Body of pancreas (tissue), 4 donors: ENCODE measurements around the gene TTC27. TPM values are rescaled to one million over a fixed set of nuclear protein-coding genes. Genes with fewer than 3 reads are reported as not detected.

Source experiments
- ATAC-seq: fragments of 150-250 bp; one replicate; pipeline ENCODE4 v1.9.1; 2016
- DNase-seq, 4 donors: peaks; one replicate each; pipeline ENCODE4 v3.0.0-alpha.2; 2019
- H3K27ac ChIP-seq, 4 donors: fragments of 200-600 bp; sonication (generic); 1 replicate in 3 of 4; 2 replicates in 1 of 4; pipeline versions ENCODE4 v1.5.1 to v1.6.1; 2016 to 2019; ENCODE audit warnings: mild to moderate bottlenecking in 1 of 4, mixed read lengths in 1 of 4, moderate library complexity in 1 of 4
- H3K27me3 ChIP-seq, 2 donors: fragments of 200-600 bp; sonication (generic); one replicate each; pipeline ENCODE4 v1.6.0; 2016; ENCODE audit warnings: mild to moderate bottlenecking in 1 of 2
- H3K36me3 ChIP-seq, 2 donors: fragments of 200-600 bp; sonication (generic); replicated peaks in 1 of 2; 2 replicates each; pipeline ENCODE4 v1.5.1; 2016; ENCODE audit warnings: low read depth in 2 of 2; ENCODE audit not compliant: insufficient read depth in 1 of 2
- H3K4me1 ChIP-seq: fragments of 200-600 bp; sonication (generic); one replicate; pipeline ENCODE4 v1.6.0; 2016
- H3K4me3 ChIP-seq, 2 donors: fragments of 200-600 bp; sonication (generic); 1 replicate in 1 of 2; 2 replicates in 1 of 2; pipeline ENCODE4 v1.5.1; 2016 to 2019
- H3K9me3 ChIP-seq, 3 donors: fragments of 200-600 bp; sonication (generic); 1 replicate in 2 of 3; 2 replicates in 1 of 3; pipeline ENCODE4 v1.5.1; 2016
- CTCF ChIP-seq, 7 experiments: fragments of 450-650 bp in 4 of 7; fragments of 200-600 bp in 3 of 7; sonication (generic) in 3 of 7; IDR thresholded peaks; one replicate each; pipeline ENCODE4 v1.5.1; 2016 to 2019; ENCODE audit warnings: antibody characterized with exemption in 7 of 7
- POLR2A ChIP-seq, 3 donors: fragments of 450-650 bp; IDR thresholded peaks; one replicate each; pipeline ENCODE4 v1.6.1; 2016; ENCODE audit warnings: antibody characterized with exemption in 3 of 3, mild to moderate bottlenecking in 2 of 3
- WGBS, 2 donors: methylation state at CpG; one replicate each; pipeline ENCODE4 v1.1.5; 2017; 5-methylcytosine and 5-hydroxymethylcytosine counted together
- intact Hi-C: fragments of 100-400 bp; cut with DNase I; formaldehyde crosslinking; loops from one replicate; pipeline ENCODE4 v1.15.1; 2023
- total RNA-seq, 2 donors: library from RNA; depleted of rRNA; stranded (reverse); fragments of >200 nt; gene quantifications; one replicate each; pipeline ENCODE4 v1.1.0, GENCODE V29; 2016

Gene TTC27
- total RNA-seq, 2 donors from 2014 or later, result 5.6 to 9.3 TPM

GRCh38 chr2:32787207-32787606 lies 159.4 kb downstream of the TTC27 start:
- Histone ChIP-seq H3K4me1 (no peaks in the 10 kb centered on the region), H3K9me3 (no peaks in the 10 kb centered on the region), H3K36me3 (peaks cover 0 to 3% of the 10 kb centered on the region in 2 donors), H3K4me3 (no peak overlapping the region), H3K27ac (no peak overlapping the region), H3K27me3 (no peaks in the 10 kb centered on the region)
- intact Hi-C loops, result no loop called here
- no peak for DNase-seq
- no peak for TF ChIP-seq POLR2A (IDR thresholded peaks at IDR 0.05)
- TF ChIP-seq CTCF (IDR thresholded peaks at IDR 0.05), result no peak
- ATAC-seq, result no peak

- H3K4me1 ChIP-seq, result no peaks in the 10 kb centered on the region
- no peak overlapping the region for H3K4me3 ChIP-seq
- intact Hi-C loops, result no loop called here
- WGBS, 2 donors, result 77 to 90% methylated on average over 1 of the region's 1 CpG
- peaks cover 0 to 1% of the 10 kb centered on the region in 2 donors for H3K36me3 ChIP-seq
- TF ChIP-seq CTCF (IDR thresholded peaks at IDR 0.05) (no peak), POLR2A (IDR thresholded peaks at IDR 0.05) (no peak)
- no peaks in the 10 kb centered on the region for H3K9me3 ChIP-seq
- no peaks in the 10 kb centered on the region for H3K27me3 ChIP-seq
- no peak for ATAC-seq
- no peak overlapping the region for H3K27ac ChIP-seq
- no peak for DNase-seq
Measured at GRCh38 chr2:32788114-32788513, 160.3 kb downstream of the TTC27 start.

- ATAC-seq, result no peak
- H3K4me1 ChIP-seq, result no peaks in the 10 kb centered on the region
- TF ChIP-seq POLR2A (IDR thresholded peaks at IDR 0.05), result no peak
- no peaks in the 10 kb centered on the region for H3K27me3 ChIP-seq
- intact Hi-C loops, result no loop called here
- H3K4me3 ChIP-seq, result no peak overlapping the region
- WGBS, 2 donors, result 87 to 89% methylated on average over 1 of the region's 1 CpG
- no peak for DNase-seq
- no peak overlapping the region for H3K27ac ChIP-seq
- H3K36me3 ChIP-seq, result no peaks in the 10 kb centered on the region
- no peaks in the 10 kb centered on the region for H3K9me3 ChIP-seq
Measured at GRCh38 chr2:32792416-32792815, 164.6 kb downstream of the TTC27 start.

GRCh38 chr2:32798829-32799228 lies 171.0 kb downstream of the TTC27 start:
- no peak overlapping the region for H3K27ac ChIP-seq
- 87 to 91% methylated on average over 2 of the region's 2 CpGs for WGBS, 2 donors
- DNase-seq (no peak), ATAC-seq (no peak)
- intact Hi-C loops, result no loop called here
- TF ChIP-seq POLR2A (IDR thresholded peaks at IDR 0.05) (no peak), CTCF (IDR thresholded peaks at IDR 0.05) (no peak)
- H3K27me3 ChIP-seq, result no peaks in the 10 kb centered on the region
- H3K4me1 ChIP-seq, result no peaks in the 10 kb centered on the region
- no peaks in the 10 kb centered on the region for H3K9me3 ChIP-seq
- no peaks in the 10 kb centered on the region for H3K36me3 ChIP-seq
- H3K4me3 ChIP-seq, result no peak overlapping the region

DNA sequence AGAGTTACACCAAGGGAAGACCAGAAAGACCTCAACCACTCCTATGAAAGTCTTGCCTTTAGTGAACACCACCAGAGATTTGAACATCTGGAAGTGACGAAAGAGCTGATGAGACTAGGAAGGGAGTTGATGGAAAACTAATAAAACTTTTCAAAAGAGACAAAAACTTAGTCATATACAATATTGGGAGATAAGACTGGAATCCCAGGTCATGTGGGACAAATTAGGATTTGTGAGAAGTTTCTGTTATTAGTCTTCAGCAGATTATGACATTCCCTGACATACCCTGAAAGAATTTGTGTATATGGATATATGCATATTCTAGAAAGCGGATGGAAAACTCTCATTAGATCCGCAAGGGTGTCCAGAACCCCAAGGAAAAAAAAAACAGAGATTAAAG lies 173.9 kb downstream of the TTC27 start:
- H3K27ac ChIP-seq, result no peak overlapping the region
- no peak for TF ChIP-seq CTCF (IDR thresholded peaks at IDR 0.05)
- TF ChIP-seq POLR2A (IDR thresholded peaks at IDR 0.05), result no peak
- no peaks in the 10 kb centered on the region for H3K4me1 ChIP-seq
- H3K9me3 ChIP-seq, result no peaks in the 10 kb centered on the region
- no peaks in the 10 kb centered on the region for H3K27me3 ChIP-seq
- no peaks in the 10 kb centered on the region for H3K36me3 ChIP-seq
- DNase-seq, result no peak
- intact Hi-C loops, result no loop called here
- 93 to 95% methylated on average over 3 of the region's 3 CpGs for WGBS, 2 donors
- H3K4me3 ChIP-seq, result no peak overlapping the region
- no peak for ATAC-seq
